ENCODE results near the gene DOCK3. TPM values are rescaled to one million over a fixed set of nuclear protein-coding genes. Genes with fewer than 3 reads are reported as not detected.

DOCK3 gene
- total RNA-seq, 2 experiments from 2014 or later: 0.93 to 1.1 TPM

DNA sequence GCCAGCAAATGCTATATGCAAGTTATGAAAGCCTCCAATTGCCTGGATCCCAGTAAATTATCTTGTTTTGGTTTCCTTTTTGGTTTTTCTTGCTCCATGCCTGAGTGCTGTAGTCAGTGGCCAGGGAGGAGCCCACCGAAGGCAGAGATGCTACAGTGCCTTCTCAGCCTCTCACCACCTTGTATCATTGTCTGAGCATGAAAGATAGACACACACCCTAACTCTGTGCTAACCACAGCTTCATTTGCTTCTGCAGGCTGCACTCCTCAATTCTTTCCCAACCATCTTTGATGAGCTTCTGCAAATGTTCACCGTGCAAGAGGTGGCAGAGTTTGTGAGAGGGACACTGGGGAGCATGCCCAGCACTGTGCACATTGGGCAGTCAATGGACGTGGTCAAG is 595.8 kb downstream of the DOCK3 start:
- TF ChIP-seq, protein P1, sequence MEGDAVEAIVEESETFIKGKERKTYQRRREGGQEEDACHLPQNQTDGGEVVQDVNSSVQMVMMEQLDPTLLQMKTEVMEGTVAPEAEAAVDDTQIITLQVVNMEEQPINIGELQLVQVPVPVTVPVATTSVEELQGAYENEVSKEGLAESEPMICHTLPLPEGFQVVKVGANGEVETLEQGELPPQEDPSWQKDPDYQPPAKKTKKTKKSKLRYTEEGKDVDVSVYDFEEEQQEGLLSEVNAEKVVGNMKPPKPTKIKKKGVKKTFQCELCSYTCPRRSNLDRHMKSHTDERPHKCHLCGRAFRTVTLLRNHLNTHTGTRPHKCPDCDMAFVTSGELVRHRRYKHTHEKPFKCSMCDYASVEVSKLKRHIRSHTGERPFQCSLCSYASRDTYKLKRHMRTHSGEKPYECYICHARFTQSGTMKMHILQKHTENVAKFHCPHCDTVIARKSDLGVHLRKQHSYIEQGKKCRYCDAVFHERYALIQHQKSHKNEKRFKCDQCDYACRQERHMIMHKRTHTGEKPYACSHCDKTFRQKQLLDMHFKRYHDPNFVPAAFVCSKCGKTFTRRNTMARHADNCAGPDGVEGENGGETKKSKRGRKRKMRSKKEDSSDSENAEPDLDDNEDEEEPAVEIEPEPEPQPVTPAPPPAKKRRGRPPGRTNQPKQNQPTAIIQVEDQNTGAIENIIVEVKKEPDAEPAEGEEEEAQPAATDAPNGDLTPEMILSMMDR (IDR thresholded peaks at IDR 0.05): no peak
- intact Hi-C loops (cut with DNase I, micrococcal nuclease): loop anchor here in 1 of 2 experiments (5.0 to 10.0 kb wide), 2 partner anchors 296 to 653 kb away; partner anchors contain the start of gene MAPKAPK3
- peak overlapping the region in 1 of 2 donors; percentile 8 for H3K27ac ChIP-seq (ENCODE audit: low read depth in 1 of 2, low read length in 2 of 2)
- H3K9me3 Mint-ChIP-seq: no peaks in the 10 kb centered on the region
- peaks cover 24% of the 10 kb centered on the region for H3K4me1 ChIP-seq (ENCODE audit: insufficient read depth, low read length)
- H3K27ac Mint-ChIP-seq: peak overlapping the region; percentile 93
- ATAC-seq (ENCODE audit: poor library complexity): peak; percentile 65
- H3K4me1 Mint-ChIP-seq (ENCODE audit: low read depth): peaks cover 61% of the 10 kb centered on the region
- no peaks in the 10 kb centered on the region for H3K9me3 ChIP-seq (ENCODE audit: control insufficient read depth in 1 of 2, insufficient read depth in 1 of 2, low read length in 2 of 2)
- ChIA-PET POLR2A (interaction anchor here (1.2 to 1.5 kb wide), 2 partner anchors 245 to 654 kb away, joined by 4 read pairs; partner anchors contain the start of gene MAPKAPK3), CTCF (no interaction called here)
- H3K27me3 ChIP-seq (ENCODE audit: control insufficient read depth in 1 of 2, insufficient read depth in 2 of 2, low read length in 2 of 2): no peaks in the 10 kb centered on the region
- peak in 1 of 14 experiments; percentile 14 for DNase-seq
- H3K4me3 ChIP-seq (ENCODE audit: low read length): no peak overlapping the region
- no peaks in the 10 kb centered on the region for H3K36me3 ChIP-seq (ENCODE audit: insufficient read depth, low read length)
- H3K4me3 Mint-ChIP-seq: peak overlapping the region; percentile 82
- H3K36me3 Mint-ChIP-seq (ENCODE audit: low read depth): peaks cover 5% of the 10 kb centered on the region
- H3K27me3 Mint-ChIP-seq: no peaks in the 10 kb centered on the region

- H3K4me1 ChIP-seq (ENCODE audit: insufficient read depth, low read length): peaks cover 24% of the 10 kb centered on the region
- TF ChIP-seq, protein P1 (IDR thresholded peaks at IDR 0.05): no peak
- ChIA-PET POLR2A (interaction anchor here (1.2 to 1.5 kb wide), 2 partner anchors 246 to 654 kb away, joined by 4 read pairs; partner anchors contain the start of gene MAPKAPK3), CTCF (no interaction called here)
- H3K9me3 Mint-ChIP-seq: no peaks in the 10 kb centered on the region
- H3K27ac Mint-ChIP-seq: peak overlapping the region; percentile 93
- no peaks in the 10 kb centered on the region for H3K9me3 ChIP-seq (ENCODE audit: control insufficient read depth in 1 of 2, insufficient read depth in 1 of 2, low read length in 2 of 2)
- no peak overlapping the region for H3K4me3 ChIP-seq (ENCODE audit: low read length)
- H3K27me3 Mint-ChIP-seq: no peaks in the 10 kb centered on the region
- no peaks in the 10 kb centered on the region for H3K36me3 Mint-ChIP-seq (ENCODE audit: low read depth)
- peak overlapping the region; percentile 40 to 44 for H3K27ac ChIP-seq (ENCODE audit: low read depth in 1 of 2, low read length in 2 of 2)
- H3K4me1 Mint-ChIP-seq (ENCODE audit: low read depth): peaks cover 62% of the 10 kb centered on the region
- intact Hi-C loops (cut with DNase I, micrococcal nuclease): loop anchor here in 1 of 2 experiments (5.0 to 10.0 kb wide), 2 partner anchors 296 to 654 kb away; partner anchors contain the start of gene MAPKAPK3
- no peaks in the 10 kb centered on the region for H3K27me3 ChIP-seq (ENCODE audit: control insufficient read depth in 1 of 2, insufficient read depth in 2 of 2, low read length in 2 of 2)
- no peaks in the 10 kb centered on the region for H3K36me3 ChIP-seq (ENCODE audit: insufficient read depth, low read length)
- peak; percentile 74 for ATAC-seq (ENCODE audit: poor library complexity)
- DNase-seq: peak in 5 of 14 experiments; percentile 6 to 40 (median 27)
- peak overlapping the region; percentile 82 for H3K4me3 Mint-ChIP-seq
These were observed 596.4 kb downstream of the DOCK3 start for GRCh38 chr3:51271172-51271571.

DNA sequence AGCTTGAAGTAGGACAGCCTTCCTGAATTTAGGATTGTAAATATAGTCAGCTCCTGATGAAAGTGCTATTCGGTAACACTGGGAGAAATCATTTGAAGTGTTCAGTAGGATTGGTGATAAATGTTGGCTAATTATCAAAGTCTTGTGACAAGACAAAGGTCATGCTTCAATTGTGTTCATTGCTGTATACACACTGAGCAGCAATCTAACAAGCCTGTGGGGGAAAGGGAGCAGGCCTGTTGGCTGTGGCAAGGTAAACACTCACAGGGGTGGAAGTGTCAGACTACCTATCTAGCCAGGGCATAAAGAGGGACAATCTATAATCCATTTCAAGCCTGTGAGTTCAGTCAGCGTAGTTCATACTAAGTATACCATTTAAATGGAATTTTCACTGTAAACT is 599.3 kb downstream of the DOCK3 start:
- Histone ChIP-seq H3K36me3 (ENCODE audit: insufficient read depth, low read length) (no peaks in the 10 kb centered on the region), H3K4me3 (ENCODE audit: low read length) (no peak overlapping the region), H3K27me3 (ENCODE audit: control insufficient read depth in 1 of 2, insufficient read depth in 2 of 2, low read length in 2 of 2) (no peaks in the 10 kb centered on the region), H3K27ac (ENCODE audit: low read depth in 1 of 2, low read length in 2 of 2) (no peak overlapping the region), H3K4me1 (ENCODE audit: insufficient read depth, low read length) (peaks cover 24% of the 10 kb centered on the region), H3K9me3 (ENCODE audit: control insufficient read depth in 1 of 2, insufficient read depth in 1 of 2, low read length in 2 of 2) (no peaks in the 10 kb centered on the region)
- intact Hi-C loops (cut with DNase I, micrococcal nuclease): loop anchor here in 1 of 2 experiments (5.0 to 10.0 kb wide), 2 partner anchors 299 to 657 kb away; partner anchors contain the start of gene MAPKAPK3
- no peaks in the 10 kb centered on the region for H3K9me3 Mint-ChIP-seq
- H3K4me3 Mint-ChIP-seq: no peak overlapping the region
- TF ChIP-seq, protein P1 (IDR thresholded peaks at IDR 0.05): no peak
- DNase-seq (no peak), ATAC-seq (ENCODE audit: poor library complexity) (no peak)
- CTCF ChIA-PET: no interaction called here
- no peaks in the 10 kb centered on the region for H3K27me3 Mint-ChIP-seq
- POLR2A ChIA-PET: no interaction called here
- no peaks in the 10 kb centered on the region for H3K36me3 Mint-ChIP-seq (ENCODE audit: low read depth)
- H3K4me1 Mint-ChIP-seq (ENCODE audit: low read depth): peaks cover 57% of the 10 kb centered on the region
- H3K27ac Mint-ChIP-seq: peak overlapping the region; percentile 76
